Skeletal muscle tissue (tissue), 4 donors: ENCODE data around the gene ARMC6. TPM values are rescaled to one million over a fixed set of nuclear protein-coding genes. Genes with fewer than 3 reads are reported as not detected.

Experiments
- H3K27ac ChIP-seq: one replicate; pipeline ENCODE4 v1.7.0; 2013; ENCODE audit warnings: mild to moderate bottlenecking, low read depth, low read length, inconsistent platforms
- H3K27me3 ChIP-seq, 3 donors: one replicate each; pipeline ENCODE4 v1.7.0; 2013; ENCODE audit warnings: low read length in 3 of 3; ENCODE audit not compliant: control insufficient read depth in 3 of 3, insufficient read depth in 3 of 3
- H3K36me3 ChIP-seq, 3 donors: one replicate each; pipeline ENCODE4 v1.7.0; 2013; ENCODE audit warnings: low read length in 3 of 3; ENCODE audit not compliant: control insufficient read depth in 3 of 3, insufficient read depth in 3 of 3
- H3K4me1 ChIP-seq, 3 donors: one replicate each; pipeline ENCODE4 v1.7.0; 2013; ENCODE audit warnings: low read length in 3 of 3, mild to moderate bottlenecking in 3 of 3; ENCODE audit not compliant: control insufficient read depth in 3 of 3, insufficient read depth in 3 of 3
- H3K4me3 ChIP-seq, 3 donors: one replicate each; pipeline ENCODE4 v1.7.0; 2013; ENCODE audit warnings: low read length in 3 of 3
- H3K9ac ChIP-seq, 3 donors: one replicate each; pipeline ENCODE4 v1.7.0; 2013; ENCODE audit warnings: low read length in 3 of 3, mild to moderate bottlenecking in 3 of 3, moderate library complexity in 2 of 3, low read depth in 1 of 3
- H3K9me3 ChIP-seq, 3 donors: one replicate each; pipeline ENCODE4 v1.7.0; 2013; ENCODE audit warnings: low read length in 3 of 3; ENCODE audit not compliant: control insufficient read depth in 3 of 3
- total RNA-seq: library from RNA; depleted of rRNA; stranded (reverse); fragments of >200 nt; gene quantifications from one replicate; pipeline ENCODE4 v1.2.3, GENCODE V29; 2014
- donor health status: Osteomylitis.

ARMC6 gene
- total RNA-seq, 1 donor from 2014 or later = 27.1 TPM

GRCh38 chr19:18995804-18996241 is 37.6 kb upstream of the ARMC6 start:
- no peak overlapping the region for H3K9ac ChIP-seq
- peaks cover 50 to 60% (median 51%) of the 10 kb centered on the region in 3 donors for H3K36me3 ChIP-seq

DNA sequence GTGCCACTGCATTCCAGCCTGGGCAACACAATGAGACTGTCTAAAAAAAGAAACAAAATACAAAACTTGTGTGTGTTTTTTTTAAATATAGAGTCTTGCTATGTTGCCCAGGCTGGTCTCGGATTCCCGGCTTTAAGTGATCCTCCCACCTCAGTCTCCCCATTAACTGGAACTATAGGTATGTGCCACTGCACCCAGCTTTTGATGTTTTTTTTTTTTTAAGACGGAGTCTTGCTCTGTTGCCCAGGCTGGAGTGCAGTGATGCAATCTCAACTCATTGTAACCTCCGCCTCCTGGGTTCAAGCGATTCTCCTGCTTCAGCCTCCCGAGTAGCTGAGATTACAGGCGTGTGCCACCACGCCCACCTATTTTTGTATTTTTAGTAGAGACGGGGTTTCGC is 37.1 kb upstream of the ARMC6 start:
- no peaks in the 10 kb centered on the region for H3K9me3 ChIP-seq
- H3K36me3 ChIP-seq = peaks cover 46 to 59% (median 51%) of the 10 kb centered on the region in 3 donors
- H3K9ac ChIP-seq = no peak overlapping the region
- H3K27me3 ChIP-seq = no peaks in the 10 kb centered on the region
- H3K4me3 ChIP-seq = no peak overlapping the region
- H3K27ac ChIP-seq = no peak overlapping the region
- peaks cover 0 to 8% (median 0%) of the 10 kb centered on the region in 3 donors for H3K4me1 ChIP-seq

More at GRCh38 chr19:18995804-18996241, 37.6 kb upstream of the ARMC6 start:
- Histone ChIP-seq H3K27ac (no peak overlapping the region), H3K9me3 (no peaks in the 10 kb centered on the region), H3K4me1 (peaks cover 0 to 8% (median 0%) of the 10 kb centered on the region in 3 donors), H3K27me3 (no peaks in the 10 kb centered on the region), H3K4me3 (no peak overlapping the region)

DNA sequence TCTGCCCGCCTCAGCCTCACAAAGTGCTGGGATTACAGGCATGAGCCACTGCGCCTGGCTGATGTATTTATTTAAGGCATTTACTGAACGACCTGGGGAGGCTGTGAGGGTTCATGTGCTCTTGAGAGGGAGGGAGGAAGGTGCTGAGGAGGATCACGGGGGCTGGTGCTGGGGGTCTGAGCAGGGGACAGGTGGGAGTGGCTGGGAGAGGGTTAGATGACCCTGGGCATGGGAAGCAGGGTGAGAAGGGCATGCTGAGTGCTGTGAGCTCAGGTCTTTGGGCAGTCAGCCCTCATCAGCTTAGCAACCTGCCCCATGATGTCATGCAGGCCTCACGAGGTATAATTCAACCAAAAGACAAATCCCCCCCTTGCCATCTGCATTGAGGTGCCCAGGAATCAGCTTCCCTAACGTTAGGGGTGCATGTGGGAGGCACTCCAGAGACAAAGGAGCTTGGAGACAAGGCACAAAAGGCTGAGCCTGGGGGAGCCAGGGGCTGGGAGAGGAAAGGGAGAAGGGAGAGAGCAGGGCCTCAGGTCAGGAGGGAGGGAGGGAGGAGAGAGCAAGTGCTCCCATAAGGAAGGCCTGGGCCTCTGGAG is 36.5 kb upstream of the ARMC6 start:
- Histone ChIP-seq H3K27me3 (no peaks in the 10 kb centered on the region), H3K9ac (no peak overlapping the region), H3K9me3 (no peaks in the 10 kb centered on the region), H3K27ac (no peak overlapping the region), H3K36me3 (peaks cover 45 to 59% (median 54%) of the 10 kb centered on the region in 3 donors), H3K4me1 (peaks cover 0 to 8% (median 0%) of the 10 kb centered on the region in 3 donors), H3K4me3 (no peak overlapping the region)

DNA sequence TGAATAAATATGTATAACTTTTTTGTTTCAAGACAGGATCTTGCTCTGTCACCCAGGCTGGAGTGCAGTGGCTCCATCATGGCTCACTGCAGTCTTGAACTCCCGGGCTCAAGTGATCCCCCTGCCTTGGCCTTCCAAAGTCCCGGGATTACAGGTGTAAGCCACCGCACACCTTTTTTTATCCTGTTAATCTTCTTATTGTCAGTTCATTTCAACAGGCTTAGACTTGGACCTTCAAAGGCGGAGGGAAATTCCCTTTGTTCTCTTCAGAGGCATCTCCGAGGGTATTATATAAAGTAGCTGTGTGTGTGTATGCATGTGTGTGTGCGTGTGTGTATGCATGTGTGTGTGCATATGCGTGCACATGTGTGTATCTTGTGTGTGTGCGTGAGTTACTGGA is 35.1 kb upstream of the ARMC6 start:
- H3K4me1 ChIP-seq = peaks cover 0 to 8% (median 0%) of the 10 kb centered on the region in 3 donors
- peaks cover 40 to 54% (median 54%) of the 10 kb centered on the region in 3 donors for H3K36me3 ChIP-seq

DNA sequence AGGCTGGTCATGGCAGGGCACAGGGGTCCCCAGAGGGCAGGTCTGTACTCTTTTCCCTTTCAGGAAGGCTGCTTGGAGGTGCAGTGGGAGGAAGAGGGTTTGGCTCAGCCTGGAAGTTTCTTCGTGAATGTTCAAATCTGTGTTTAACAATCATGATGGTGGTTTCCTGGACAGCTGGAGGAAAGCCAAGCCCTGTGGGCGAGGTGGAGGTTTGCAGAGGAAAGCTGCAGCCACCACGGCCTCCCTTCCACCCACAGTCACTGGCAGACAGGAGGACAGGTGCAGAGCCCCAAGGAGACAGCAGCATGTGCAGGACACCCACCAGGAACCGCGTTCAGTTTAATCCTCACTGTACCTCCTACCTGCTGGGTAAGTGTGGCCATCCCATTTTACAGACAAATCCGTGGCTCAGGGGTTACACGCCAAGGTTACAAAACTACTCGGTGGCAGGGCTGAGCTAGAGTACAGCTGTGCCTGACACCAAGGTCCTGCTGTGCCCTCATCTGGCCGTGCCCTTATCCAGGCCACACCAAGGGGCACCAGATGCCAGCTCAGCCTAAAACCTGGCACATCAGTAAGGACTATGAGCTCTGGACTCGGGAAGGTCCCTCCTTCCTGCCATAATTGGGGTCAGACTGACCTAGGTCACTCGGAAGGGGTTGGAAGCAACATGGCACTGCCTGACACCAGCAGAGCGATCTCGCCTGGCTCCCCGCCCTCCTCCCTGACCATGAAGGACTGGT is 34.2 kb upstream of the ARMC6 start:
- H3K9me3 ChIP-seq = no peaks in the 10 kb centered on the region
- H3K4me3 ChIP-seq = no peak overlapping the region
- no peak overlapping the region for H3K9ac ChIP-seq
- H3K36me3 ChIP-seq = peaks cover 40 to 55% (median 54%) of the 10 kb centered on the region in 3 donors
- no peaks in the 10 kb centered on the region for H3K27me3 ChIP-seq
- peaks cover 0 to 8% (median 0%) of the 10 kb centered on the region in 3 donors for H3K4me1 ChIP-seq
- H3K27ac ChIP-seq = no peak overlapping the region

More for the DNA sequence above, 35.1 kb upstream of the ARMC6 start:
- Histone ChIP-seq H3K9ac (no peak overlapping the region), H3K27ac (no peak overlapping the region), H3K4me3 (no peak overlapping the region), H3K27me3 (no peaks in the 10 kb centered on the region), H3K9me3 (no peaks in the 10 kb centered on the region)

DNA sequence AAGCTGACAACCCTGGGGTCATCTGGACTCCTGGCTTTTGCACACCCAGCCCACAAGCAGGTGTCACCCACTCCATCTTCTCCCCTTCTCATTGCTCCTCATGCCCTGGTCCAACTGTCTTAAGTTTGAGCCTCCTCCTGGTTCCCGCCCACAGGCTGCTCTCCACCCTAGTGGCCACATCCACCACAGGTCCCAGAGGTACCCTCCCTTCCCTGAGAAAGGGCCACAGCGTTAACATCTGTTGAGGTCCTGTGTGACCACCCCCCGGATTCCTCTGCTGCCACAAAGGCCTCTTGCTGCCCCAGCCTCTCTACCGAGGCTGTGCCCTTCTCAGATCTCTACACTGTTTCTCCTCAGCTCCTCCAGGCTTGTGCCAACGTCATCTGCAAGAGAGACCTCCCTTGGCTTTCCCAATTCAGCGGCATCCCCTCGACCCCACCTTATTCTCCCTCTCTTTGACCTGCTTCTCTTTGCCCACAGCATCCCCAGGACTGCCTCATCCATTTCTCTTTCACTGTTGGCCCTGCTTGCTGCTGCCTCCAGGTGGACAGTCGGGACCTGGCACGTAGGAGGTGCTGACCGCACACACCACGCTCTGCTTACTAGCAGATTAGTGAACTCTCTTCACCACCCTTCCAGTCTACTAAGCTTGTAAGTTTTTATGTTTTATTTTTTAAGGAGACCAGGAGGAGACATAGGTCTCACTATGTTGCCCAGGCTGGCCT is 33.3 kb upstream of the ARMC6 start:
- H3K27ac ChIP-seq = no peak overlapping the region
- peaks cover 0 to 8% (median 0%) of the 10 kb centered on the region in 3 donors for H3K4me1 ChIP-seq
- peaks cover 37 to 58% (median 55%) of the 10 kb centered on the region in 3 donors for H3K36me3 ChIP-seq
- no peaks in the 10 kb centered on the region for H3K27me3 ChIP-seq
- no peaks in the 10 kb centered on the region for H3K9me3 ChIP-seq
- H3K4me3 ChIP-seq = no peak overlapping the region
- H3K9ac ChIP-seq = no peak overlapping the region

DNA sequence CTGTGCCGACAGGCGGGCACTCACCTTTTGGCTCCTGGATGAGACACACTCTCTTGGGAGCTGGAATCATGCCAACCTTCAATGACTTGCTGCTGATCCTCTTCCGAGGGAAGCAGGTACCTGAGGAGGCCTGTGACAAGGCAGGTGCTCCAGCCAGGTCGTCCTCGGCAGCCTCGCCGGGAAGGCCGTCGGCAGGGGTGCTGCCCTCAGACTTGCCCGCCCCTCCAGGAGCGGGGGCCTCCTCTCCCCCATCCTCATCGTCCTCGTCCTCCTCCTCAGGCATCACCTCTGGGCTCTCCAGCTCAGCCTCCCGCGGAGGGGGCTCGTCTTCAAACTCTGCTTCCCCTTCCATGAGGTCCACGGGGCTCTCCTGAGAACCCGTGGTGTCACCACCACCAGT is 29.3 kb upstream of the ARMC6 start:
- Histone ChIP-seq H3K9ac (no peak overlapping the region), H3K4me3 (no peak overlapping the region), H3K9me3 (no peaks in the 10 kb centered on the region), H3K4me1 (peaks cover 11 to 13% (median 12%) of the 10 kb centered on the region in 3 donors), H3K27ac (no peak overlapping the region), H3K27me3 (no peaks in the 10 kb centered on the region), H3K36me3 (peaks cover 46 to 61% (median 57%) of the 10 kb centered on the region in 3 donors)

- Histone ChIP-seq H3K27me3 (no peaks in the 10 kb centered on the region), H3K9ac (no peak overlapping the region), H3K9me3 (no peaks in the 10 kb centered on the region), H3K27ac (no peak overlapping the region), H3K4me1 (peaks cover 9 to 13% (median 12%) of the 10 kb centered on the region in 3 donors), H3K36me3 (peaks cover 57 to 62% (median 60%) of the 10 kb centered on the region in 3 donors), H3K4me3 (no peak overlapping the region)
These were observed 27.2 kb upstream of the ARMC6 start for GRCh38 chr19:19006213-19006612.

DNA sequence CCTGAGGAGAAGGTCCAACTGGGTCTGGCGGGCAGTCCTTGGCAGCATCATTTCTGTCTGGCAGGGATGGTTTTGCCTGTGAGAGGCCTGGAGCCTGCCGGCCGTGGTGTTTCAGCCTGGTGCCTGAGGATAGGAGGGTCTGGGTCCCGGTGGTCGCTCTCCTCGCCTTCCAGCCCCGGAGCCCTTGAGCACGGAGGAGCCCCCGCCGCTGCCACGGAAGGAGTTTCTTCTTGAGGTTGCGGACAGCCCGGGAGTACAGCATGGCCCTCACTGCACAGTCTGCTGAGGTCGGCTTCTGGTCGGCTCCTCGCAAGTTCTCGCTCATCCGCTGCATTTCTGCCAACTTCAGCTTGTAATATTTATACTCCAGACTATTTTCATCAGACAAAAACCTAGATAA is 23.5 kb upstream of the ARMC6 start:
- no peak overlapping the region for H3K4me3 ChIP-seq
- no peak overlapping the region for H3K9ac ChIP-seq
- peaks cover 12 to 17% (median 13%) of the 10 kb centered on the region in 3 donors for H3K4me1 ChIP-seq
- H3K27ac ChIP-seq = no peak overlapping the region
- peaks cover 44 to 47% (median 46%) of the 10 kb centered on the region in 3 donors for H3K36me3 ChIP-seq
- H3K27me3 ChIP-seq = no peaks in the 10 kb centered on the region
- no peaks in the 10 kb centered on the region for H3K9me3 ChIP-seq
